HepG2 (cell line): ENCODE results near the gene SLC66A3. TPM values are rescaled to one million over a fixed set of nuclear protein-coding genes. Genes with fewer than 3 reads are reported as not detected.
A peak's percentile ranks its signal among the peaks of the same experiment; 100 is the strongest.

Experiments used
- KAT8 ChIP-seq: IDR thresholded peaks from 2 replicates; pipeline ENCODE4 v1.6.1; 2016; ENCODE audit warnings: missing genetic modification reagents, missing compliant biosample characterization
- RFX3 ChIP-seq: IDR thresholded peaks from 2 replicates; pipeline ENCODE4 v1.6.1; 2016; ENCODE audit warnings: missing biosample characterization, missing genetic modification reagents
- SP2 ChIP-seq: sonication (generic); formaldehyde crosslinking; IDR thresholded peaks from 2 replicates; pipeline ENCODE4 v1.5.1; 2020; ENCODE audit warnings: mild to moderate bottlenecking, missing genetic modification reagents
- SP5 ChIP-seq: IDR thresholded peaks from 2 replicates; pipeline ENCODE4 v1.6.1; 2016; ENCODE audit warnings: low read depth, borderline replicate concordance
- ZFP36L2 ChIP-seq: sonication (generic); formaldehyde crosslinking; IDR thresholded peaks from 2 replicates; pipeline ENCODE4 v1.4.0; 2020; ENCODE audit warnings: missing genetic modification reagents
- ZNF160 ChIP-seq: sonication (generic); formaldehyde crosslinking; IDR thresholded peaks from 2 replicates; pipeline ENCODE4 v1.8.0; 2022; ENCODE audit warnings: mild to moderate bottlenecking, inconsistent platforms, missing genetic modification reagents
- ZNF326 ChIP-seq: sonication (generic); formaldehyde crosslinking; IDR thresholded peaks from 2 replicates; pipeline ENCODE4 v1.4.0; 2020; ENCODE audit warnings: missing genetic modification reagents, borderline replicate concordance
- ZNF451 ChIP-seq: sonication (generic); formaldehyde crosslinking; IDR thresholded peaks from 2 replicates; pipeline ENCODE4 v1.5.0; 2020; ENCODE audit warnings: mild to moderate bottlenecking, missing genetic modification reagents
- ZNF557 ChIP-seq: sonication (generic); formaldehyde crosslinking; IDR thresholded peaks from 2 replicates; pipeline ENCODE4 v1.4.0; 2020; ENCODE audit warnings: missing genetic modification reagents
- polyA plus RNA-seq, 8 experiments: library from polyadenylated mRNA; depleted of rRNA in 3 of 8; stranded (reverse) in 7 of 8; unstranded in 1 of 8; fragments of >200 nt; fragmentation: Illumina TruSeq in 4 of 8; extraction: Trizol in 4 of 8; gene quantifications; 2 replicates each; pipeline versions ENCODE4 v1.2.1 to v1.2.3, GENCODE V29; 2011 to 2016; ENCODE audit warnings: low read depth in 4 of 8, missing spikeins in 1 of 8, mixed read lengths in 1 of 8; ENCODE audit not compliant: insufficient read depth in 1 of 8
- total RNA-seq, 5 experiments: library from RNA; depleted of rRNA; stranded (reverse); fragments of >200 nt; fragmentation: Illumina TruSeq; extraction: Trizol; gene quantifications; 2 replicates each; pipeline ENCODE4 v1.2.3, GENCODE V29; 2016; ENCODE audit warnings: low read depth in 1 of 5
- TF ChIP-seq, protein P1 (sequence below): sonication (generic); formaldehyde crosslinking; IDR thresholded peaks from 2 replicates; pipeline ENCODE4 v1.4.0; 2020; ENCODE audit warnings: mild to moderate bottlenecking, missing genetic modification reagents
- TF ChIP-seq, protein P2 (sequence below): sonication (generic); formaldehyde crosslinking; IDR thresholded peaks from 2 replicates; pipeline ENCODE4 v1.5.1; 2020; ENCODE audit warnings: missing genetic modification reagents, mild to moderate bottlenecking, borderline replicate concordance
- TF ChIP-seq, protein P3 (sequence below): sonication (generic); formaldehyde crosslinking; IDR thresholded peaks from 2 replicates; pipeline ENCODE4 v1.4.0; 2020; ENCODE audit warnings: missing genetic modification reagents

SLC66A3 gene
- total and polyA plus RNA-seq, 2 of the 13 experiments (the other 11 are each of a cell fraction or from before 2014, with no cell fraction given): 2.2 to 3.7 TPM

DNA sequence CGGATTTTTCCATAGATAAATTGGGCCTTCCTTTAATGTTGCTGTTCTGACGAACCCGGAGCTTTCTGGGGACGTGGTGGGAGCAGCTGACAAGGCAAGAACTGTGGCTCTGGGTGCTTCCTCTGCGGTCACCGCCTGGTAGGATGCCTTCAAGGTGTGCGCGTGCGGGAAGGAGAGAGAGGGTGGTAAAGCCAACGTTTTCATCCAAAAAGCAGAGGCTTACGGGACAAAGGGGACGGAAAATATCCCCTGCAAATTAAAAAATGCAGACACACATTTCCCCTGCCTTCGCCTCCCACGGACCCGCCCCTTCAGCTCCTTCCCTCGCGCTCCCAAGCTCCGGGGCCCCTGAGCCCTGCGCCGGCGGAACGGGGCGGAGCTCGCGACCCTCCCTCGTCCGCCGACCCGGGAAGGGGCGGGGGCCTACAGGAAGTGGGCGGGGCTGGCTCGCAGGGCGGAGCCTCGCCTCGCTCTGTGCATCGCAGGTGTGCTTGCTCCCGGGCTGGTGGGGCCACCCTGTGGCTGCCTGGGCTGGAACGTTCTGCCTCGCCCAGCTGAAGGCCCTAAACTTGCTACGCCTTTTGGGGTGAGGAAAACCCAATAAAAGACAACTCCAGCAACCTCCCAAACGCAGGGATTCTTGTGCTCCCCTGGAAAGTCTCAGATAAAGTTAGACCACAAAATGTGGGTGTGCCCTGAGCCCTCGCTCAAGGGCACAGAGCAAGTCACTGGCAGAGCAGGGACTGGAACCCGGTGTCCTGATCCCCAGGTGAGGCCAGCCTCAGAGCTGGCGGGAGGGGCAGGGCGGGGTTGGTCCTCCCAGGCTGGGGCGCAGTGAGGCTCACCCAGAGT lies 25.4 kb upstream of the SLC66A3 start (continued):
- TF ChIP-seq ZNF326 (CRISPR knock-in tag) (no peak), SP2 (CRISPR knock-in tag) (no peak; the same call in 1 of the 2 replicates), SP5 (CRISPR knock-in tag) (peak; percentile 97), KAT8 (CRISPR knock-in tag) (peak; percentile 79), ZNF557 (CRISPR knock-in tag) (peak; percentile 81), ZNF451 (CRISPR knock-in tag) (no peak), RFX3 (no peak), ZNF160 (CRISPR knock-in tag) (peak; percentile 69), ZFP36L2 (CRISPR knock-in tag) (0 out of 2 replicates have a peak, but pooled peaks have one; percentile 72)
- TF ChIP-seq, protein P1, sequence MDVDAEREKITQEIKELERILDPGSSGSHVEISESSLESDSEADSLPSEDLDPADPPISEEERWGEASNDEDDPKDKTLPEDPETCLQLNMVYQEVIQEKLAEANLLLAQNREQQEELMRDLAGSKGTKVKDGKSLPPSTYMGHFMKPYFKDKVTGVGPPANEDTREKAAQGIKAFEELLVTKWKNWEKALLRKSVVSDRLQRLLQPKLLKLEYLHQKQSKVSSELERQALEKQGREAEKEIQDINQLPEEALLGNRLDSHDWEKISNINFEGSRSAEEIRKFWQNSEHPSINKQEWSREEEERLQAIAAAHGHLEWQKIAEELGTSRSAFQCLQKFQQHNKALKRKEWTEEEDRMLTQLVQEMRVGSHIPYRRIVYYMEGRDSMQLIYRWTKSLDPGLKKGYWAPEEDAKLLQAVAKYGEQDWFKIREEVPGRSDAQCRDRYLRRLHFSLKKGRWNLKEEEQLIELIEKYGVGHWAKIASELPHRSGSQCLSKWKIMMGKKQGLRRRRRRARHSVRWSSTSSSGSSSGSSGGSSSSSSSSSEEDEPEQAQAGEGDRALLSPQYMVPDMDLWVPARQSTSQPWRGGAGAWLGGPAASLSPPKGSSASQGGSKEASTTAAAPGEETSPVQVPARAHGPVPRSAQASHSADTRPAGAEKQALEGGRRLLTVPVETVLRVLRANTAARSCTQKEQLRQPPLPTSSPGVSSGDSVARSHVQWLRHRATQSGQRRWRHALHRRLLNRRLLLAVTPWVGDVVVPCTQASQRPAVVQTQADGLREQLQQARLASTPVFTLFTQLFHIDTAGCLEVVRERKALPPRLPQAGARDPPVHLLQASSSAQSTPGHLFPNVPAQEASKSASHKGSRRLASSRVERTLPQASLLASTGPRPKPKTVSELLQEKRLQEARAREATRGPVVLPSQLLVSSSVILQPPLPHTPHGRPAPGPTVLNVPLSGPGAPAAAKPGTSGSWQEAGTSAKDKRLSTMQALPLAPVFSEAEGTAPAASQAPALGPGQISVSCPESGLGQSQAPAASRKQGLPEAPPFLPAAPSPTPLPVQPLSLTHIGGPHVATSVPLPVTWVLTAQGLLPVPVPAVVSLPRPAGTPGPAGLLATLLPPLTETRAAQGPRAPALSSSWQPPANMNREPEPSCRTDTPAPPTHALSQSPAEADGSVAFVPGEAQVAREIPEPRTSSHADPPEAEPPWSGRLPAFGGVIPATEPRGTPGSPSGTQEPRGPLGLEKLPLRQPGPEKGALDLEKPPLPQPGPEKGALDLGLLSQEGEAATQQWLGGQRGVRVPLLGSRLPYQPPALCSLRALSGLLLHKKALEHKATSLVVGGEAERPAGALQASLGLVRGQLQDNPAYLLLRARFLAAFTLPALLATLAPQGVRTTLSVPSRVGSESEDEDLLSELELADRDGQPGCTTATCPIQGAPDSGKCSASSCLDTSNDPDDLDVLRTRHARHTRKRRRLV: no peak
- TF ChIP-seq, protein P2, sequence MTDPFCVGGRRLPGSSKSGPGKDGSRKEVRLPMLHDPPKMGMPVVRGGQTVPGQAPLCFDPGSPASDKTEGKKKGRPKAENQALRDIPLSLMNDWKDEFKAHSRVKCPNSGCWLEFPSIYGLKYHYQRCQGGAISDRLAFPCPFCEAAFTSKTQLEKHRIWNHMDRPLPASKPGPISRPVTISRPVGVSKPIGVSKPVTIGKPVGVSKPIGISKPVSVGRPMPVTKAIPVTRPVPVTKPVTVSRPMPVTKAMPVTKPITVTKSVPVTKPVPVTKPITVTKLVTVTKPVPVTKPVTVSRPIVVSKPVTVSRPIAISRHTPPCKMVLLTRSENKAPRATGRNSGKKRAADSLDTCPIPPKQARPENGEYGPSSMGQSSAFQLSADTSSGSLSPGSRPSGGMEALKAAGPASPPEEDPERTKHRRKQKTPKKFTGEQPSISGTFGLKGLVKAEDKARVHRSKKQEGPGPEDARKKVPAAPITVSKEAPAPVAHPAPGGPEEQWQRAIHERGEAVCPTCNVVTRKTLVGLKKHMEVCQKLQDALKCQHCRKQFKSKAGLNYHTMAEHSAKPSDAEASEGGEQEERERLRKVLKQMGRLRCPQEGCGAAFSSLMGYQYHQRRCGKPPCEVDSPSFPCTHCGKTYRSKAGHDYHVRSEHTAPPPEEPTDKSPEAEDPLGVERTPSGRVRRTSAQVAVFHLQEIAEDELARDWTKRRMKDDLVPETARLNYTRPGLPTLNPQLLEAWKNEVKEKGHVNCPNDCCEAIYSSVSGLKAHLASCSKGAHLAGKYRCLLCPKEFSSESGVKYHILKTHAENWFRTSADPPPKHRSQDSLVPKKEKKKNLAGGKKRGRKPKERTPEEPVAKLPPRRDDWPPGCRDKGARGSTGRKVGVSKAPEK (CRISPR knock-in tag): 0 out of 2 replicates have a peak, but pooled peaks have one; percentile 33
- TF ChIP-seq, protein P3, sequence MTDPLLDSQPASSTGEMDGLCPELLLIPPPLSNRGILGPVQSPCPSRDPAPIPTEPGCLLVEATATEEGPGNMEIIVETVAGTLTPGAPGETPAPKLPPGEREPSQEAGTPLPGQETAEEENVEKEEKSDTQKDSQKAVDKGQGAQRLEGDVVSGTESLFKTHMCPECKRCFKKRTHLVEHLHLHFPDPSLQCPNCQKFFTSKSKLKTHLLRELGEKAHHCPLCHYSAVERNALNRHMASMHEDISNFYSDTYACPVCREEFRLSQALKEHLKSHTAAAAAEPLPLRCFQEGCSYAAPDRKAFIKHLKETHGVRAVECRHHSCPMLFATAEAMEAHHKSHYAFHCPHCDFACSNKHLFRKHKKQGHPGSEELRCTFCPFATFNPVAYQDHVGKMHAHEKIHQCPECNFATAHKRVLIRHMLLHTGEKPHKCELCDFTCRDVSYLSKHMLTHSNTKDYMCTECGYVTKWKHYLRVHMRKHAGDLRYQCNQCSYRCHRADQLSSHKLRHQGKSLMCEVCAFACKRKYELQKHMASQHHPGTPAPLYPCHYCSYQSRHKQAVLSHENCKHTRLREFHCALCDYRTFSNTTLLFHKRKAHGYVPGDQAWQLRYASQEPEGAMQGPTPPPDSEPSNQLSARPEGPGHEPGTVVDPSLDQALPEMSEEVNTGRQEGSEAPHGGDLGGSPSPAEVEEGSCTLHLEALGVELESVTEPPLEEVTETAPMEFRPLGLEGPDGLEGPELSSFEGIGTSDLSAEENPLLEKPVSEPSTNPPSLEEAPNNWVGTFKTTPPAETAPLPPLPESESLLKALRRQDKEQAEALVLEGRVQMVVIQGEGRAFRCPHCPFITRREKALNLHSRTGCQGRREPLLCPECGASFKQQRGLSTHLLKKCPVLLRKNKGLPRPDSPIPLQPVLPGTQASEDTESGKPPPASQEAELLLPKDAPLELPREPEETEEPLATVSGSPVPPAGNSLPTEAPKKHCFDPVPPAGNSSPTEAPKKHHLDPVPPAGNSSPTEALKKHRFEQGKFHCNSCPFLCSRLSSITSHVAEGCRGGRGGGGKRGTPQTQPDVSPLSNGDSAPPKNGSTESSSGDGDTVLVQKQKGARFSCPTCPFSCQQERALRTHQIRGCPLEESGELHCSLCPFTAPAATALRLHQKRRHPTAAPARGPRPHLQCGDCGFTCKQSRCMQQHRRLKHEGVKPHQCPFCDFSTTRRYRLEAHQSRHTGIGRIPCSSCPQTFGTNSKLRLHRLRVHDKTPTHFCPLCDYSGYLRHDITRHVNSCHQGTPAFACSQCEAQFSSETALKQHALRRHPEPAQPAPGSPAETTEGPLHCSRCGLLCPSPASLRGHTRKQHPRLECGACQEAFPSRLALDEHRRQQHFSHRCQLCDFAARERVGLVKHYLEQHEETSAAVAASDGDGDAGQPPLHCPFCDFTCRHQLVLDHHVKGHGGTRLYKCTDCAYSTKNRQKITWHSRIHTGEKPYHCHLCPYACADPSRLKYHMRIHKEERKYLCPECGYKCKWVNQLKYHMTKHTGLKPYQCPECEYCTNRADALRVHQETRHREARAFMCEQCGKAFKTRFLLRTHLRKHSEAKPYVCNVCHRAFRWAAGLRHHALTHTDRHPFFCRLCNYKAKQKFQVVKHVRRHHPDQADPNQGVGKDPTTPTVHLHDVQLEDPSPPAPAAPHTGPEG (CRISPR knock-in tag): no peak
